Measurements from ENCODE around the gene RPL13A.

DNA sequence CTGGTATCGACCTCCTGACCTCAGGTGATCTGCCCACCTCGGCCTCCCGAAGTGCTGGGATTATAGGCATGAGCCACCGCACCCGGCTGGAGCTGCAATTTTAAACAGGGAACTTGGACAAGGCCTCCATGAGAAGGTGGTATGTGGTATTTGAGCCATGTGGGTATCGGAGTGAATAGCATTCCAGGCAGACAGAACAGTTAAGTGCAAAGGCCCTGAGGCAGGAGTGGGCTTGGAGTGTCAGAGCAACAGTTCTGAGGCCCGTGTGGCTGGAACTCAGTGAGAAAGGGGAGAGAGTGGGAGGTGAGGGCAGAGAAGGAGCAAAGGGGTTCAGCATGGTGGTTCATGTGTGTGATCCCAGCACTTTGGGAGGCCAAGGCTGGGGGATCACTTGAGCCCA, 43.3 kb downstream of the RPL13A start:
- TF ChIP-seq, protein P1, sequence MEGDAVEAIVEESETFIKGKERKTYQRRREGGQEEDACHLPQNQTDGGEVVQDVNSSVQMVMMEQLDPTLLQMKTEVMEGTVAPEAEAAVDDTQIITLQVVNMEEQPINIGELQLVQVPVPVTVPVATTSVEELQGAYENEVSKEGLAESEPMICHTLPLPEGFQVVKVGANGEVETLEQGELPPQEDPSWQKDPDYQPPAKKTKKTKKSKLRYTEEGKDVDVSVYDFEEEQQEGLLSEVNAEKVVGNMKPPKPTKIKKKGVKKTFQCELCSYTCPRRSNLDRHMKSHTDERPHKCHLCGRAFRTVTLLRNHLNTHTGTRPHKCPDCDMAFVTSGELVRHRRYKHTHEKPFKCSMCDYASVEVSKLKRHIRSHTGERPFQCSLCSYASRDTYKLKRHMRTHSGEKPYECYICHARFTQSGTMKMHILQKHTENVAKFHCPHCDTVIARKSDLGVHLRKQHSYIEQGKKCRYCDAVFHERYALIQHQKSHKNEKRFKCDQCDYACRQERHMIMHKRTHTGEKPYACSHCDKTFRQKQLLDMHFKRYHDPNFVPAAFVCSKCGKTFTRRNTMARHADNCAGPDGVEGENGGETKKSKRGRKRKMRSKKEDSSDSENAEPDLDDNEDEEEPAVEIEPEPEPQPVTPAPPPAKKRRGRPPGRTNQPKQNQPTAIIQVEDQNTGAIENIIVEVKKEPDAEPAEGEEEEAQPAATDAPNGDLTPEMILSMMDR (IDR thresholded peaks at IDR 0.05) = no peak
- no peak for TF ChIP-seq POLR2A (IDR thresholded peaks at IDR 0.05)
